Upper lobe of right lung (tissue), 1 donor: ENCODE data around the gene BDKRB1. TPM values are rescaled to one million over a fixed set of nuclear protein-coding genes. Genes with fewer than 3 reads are reported as not detected.
A peak's percentile ranks its signal among the peaks of the same experiment; 100 is the strongest.

Experiments used
- ATAC-seq: fragments of 200-7000 bp; cut with Tn5 transposase; one replicate; pipeline ENCODE4 v1.9.1; 2020; ENCODE audit warnings: mild to moderate bottlenecking, moderate library complexity
- DNase-seq: peaks from one replicate; pipeline ENCODE4 v3.0.0-alpha.2; 2020
- H3K27ac ChIP-seq: fragments of 200-600 bp; one replicate; pipeline ENCODE4 v1.8.0; 2022
- H3K27me3 ChIP-seq: fragments of 200-600 bp; one replicate; pipeline ENCODE4 v1.8.0; 2022; ENCODE audit warnings: mild to moderate bottlenecking
- H3K36me3 ChIP-seq: fragments of 200-600 bp; one replicate; pipeline ENCODE4 v1.8.0; 2022
- H3K4me1 ChIP-seq: fragments of 200-600 bp; one replicate; pipeline ENCODE4 v1.8.0; 2022
- H3K4me3 ChIP-seq: fragments of 200-600 bp; one replicate; pipeline ENCODE4 v1.8.0; 2022; ENCODE audit warnings: mild to moderate bottlenecking
- H3K9me3 ChIP-seq: fragments of 200-600 bp; one replicate; pipeline ENCODE4 v1.8.0; 2022
- CTCF ChIP-seq: fragments of 200-600 bp; IDR thresholded peaks from one replicate; pipeline ENCODE4 v1.8.0; 2022; ENCODE audit warnings: antibody characterized with exemption
- intact Hi-C: fragments of 100-400 bp; cut with DNase I; formaldehyde crosslinking; loops from one replicate; pipeline ENCODE4 v1.11.0; 2022
- total RNA-seq: library from RNA; stranded (reverse); fragmentation: NEBNext Ultra II Directional; extraction: Animal tissue kit (Norgen Biotek cat#: 25700); gene quantifications from one replicate; pipeline ENCODE4 v1.2.1, GENCODE V29; 2021
- donor health status: DM: no; HTN: yes; CAD: no; lungs with severe emphysema.

Gene BDKRB1
- total RNA-seq, 1 donor from 2014 or later: not detected

- no peaks in the 10 kb centered on the region for H3K36me3 ChIP-seq
- no peaks in the 10 kb centered on the region for H3K9me3 ChIP-seq
- no peaks in the 10 kb centered on the region for H3K27me3 ChIP-seq
- ATAC-seq: no peak
- intact Hi-C loops: no loop called here
- H3K4me1 ChIP-seq: no peaks in the 10 kb centered on the region
- DNase-seq: no peak
- no peak overlapping the region for H3K27ac ChIP-seq
- TF ChIP-seq CTCF: no peak
- H3K4me3 ChIP-seq: no peak overlapping the region
Measured at GRCh38 chr14:96217376-96217913, 38.6 kb upstream of the BDKRB1 start.

- no peak overlapping the region for H3K27ac ChIP-seq
- H3K4me3 ChIP-seq: no peak overlapping the region
- no peak for TF ChIP-seq CTCF
- no peak for DNase-seq
- intact Hi-C loops: no loop called here
- no peak for ATAC-seq
- H3K27me3 ChIP-seq: no peaks in the 10 kb centered on the region
- H3K36me3 ChIP-seq: no peaks in the 10 kb centered on the region
- no peaks in the 10 kb centered on the region for H3K9me3 ChIP-seq
- peaks cover 4% of the 10 kb centered on the region for H3K4me1 ChIP-seq
Measured at GRCh38 chr14:96221109-96221650, 34.8 kb upstream of the BDKRB1 start.

- Histone ChIP-seq H3K27ac (no peak overlapping the region), H3K9me3 (no peaks in the 10 kb centered on the region), H3K27me3 (no peaks in the 10 kb centered on the region), H3K4me1 (peaks cover 8% of the 10 kb centered on the region), H3K36me3 (no peaks in the 10 kb centered on the region), H3K4me3 (no peak overlapping the region)
- TF ChIP-seq CTCF: no peak
- intact Hi-C loops: no loop called here
- ATAC-seq (no peak), DNase-seq (no peak)
Measured at GRCh38 chr14:96221841-96222240, 34.2 kb upstream of the BDKRB1 start.

- intact Hi-C loops: no loop called here
- H3K9me3 ChIP-seq: no peaks in the 10 kb centered on the region
- TF ChIP-seq CTCF: no peak
- peaks cover 9% of the 10 kb centered on the region for H3K4me1 ChIP-seq
- no peak overlapping the region for H3K27ac ChIP-seq
- no peaks in the 10 kb centered on the region for H3K27me3 ChIP-seq
- no peaks in the 10 kb centered on the region for H3K36me3 ChIP-seq
- peak; percentile 40 for DNase-seq
- no peak overlapping the region for H3K4me3 ChIP-seq
- ATAC-seq: no peak
Measured at GRCh38 chr14:96224480-96225096, 31.4 kb upstream of the BDKRB1 start.

- no peak for ATAC-seq
- no peak overlapping the region for H3K4me3 ChIP-seq
- peaks cover 9% of the 10 kb centered on the region for H3K4me1 ChIP-seq
- DNase-seq: no peak
- no peaks in the 10 kb centered on the region for H3K36me3 ChIP-seq
- H3K27ac ChIP-seq: no peak overlapping the region
- H3K27me3 ChIP-seq: no peaks in the 10 kb centered on the region
- no peaks in the 10 kb centered on the region for H3K9me3 ChIP-seq
- intact Hi-C loops: no loop called here
- no peak for TF ChIP-seq CTCF
Measured at GRCh38 chr14:96225213-96225612, 30.8 kb upstream of the BDKRB1 start.
